Measurements from ENCODE around the gene EIF5B. TPM values are rescaled to one million over a fixed set of nuclear protein-coding genes. Genes with fewer than 3 reads are reported as not detected.
A peak's percentile ranks its signal among the peaks of the same experiment; 100 is the strongest.

EIF5B gene
- total RNA-seq, 4 donors from 2014 or later: 30.1 to 78.1 (median 36.4) TPM

GRCh38 chr2:99401841-99402240 lies 64.7 kb downstream of the EIF5B start:
- TF ChIP-seq CTCF (IDR thresholded peaks at IDR 0.05): no peak
- no peak for DNase-seq (ENCODE audit: low spot score)

GRCh38 chr2:99403084-99403483 lies 65.9 kb downstream of the EIF5B start:
- no peak for TF ChIP-seq CTCF (IDR thresholded peaks at IDR 0.05)
- peak; percentile 7 for ATAC-seq (ENCODE audit: low FRiP score)
- DNase-seq (ENCODE audit: low spot score): no peak

More at GRCh38 chr2:99401841-99402240, 64.7 kb downstream of the EIF5B start:
- ATAC-seq (ENCODE audit: low FRiP score): no peak

GRCh38 chr2:99403524-99403923 lies 66.3 kb downstream of the EIF5B start:
- ATAC-seq (ENCODE audit: low FRiP score) (no peak), DNase-seq (ENCODE audit: low spot score) (no peak)
- TF ChIP-seq CTCF (IDR thresholded peaks at IDR 0.05): no peak

GRCh38 chr2:99404039-99404796 lies 67.0 kb downstream of the EIF5B start:
- ATAC-seq (ENCODE audit: low FRiP score) (no peak), DNase-seq (ENCODE audit: low spot score) (no peak)
- no peak for TF ChIP-seq CTCF (IDR thresholded peaks at IDR 0.05)

- DNase-seq (ENCODE audit: low spot score) (no peak), ATAC-seq (ENCODE audit: low FRiP score) (no peak)
- TF ChIP-seq CTCF (IDR thresholded peaks at IDR 0.05): no peak
Measured at GRCh38 chr2:99404797-99405669, 67.8 kb downstream of the EIF5B start.

GRCh38 chr2:99406137-99406536 lies 68.9 kb downstream of the EIF5B start:
- DNase-seq (ENCODE audit: low spot score) (no peak), ATAC-seq (ENCODE audit: low FRiP score) (no peak)
- TF ChIP-seq CTCF (IDR thresholded peaks at IDR 0.05): no peak
